PFSK-1 (cell line): ENCODE measurements around the gene CDKN2B-AS1.

ENCODE experiments used
- FOXP2 ChIP-seq: optimal IDR thresholded peaks from 2 replicates; pipeline ENCODE3; 2011; ENCODE audit warnings: borderline replicate concordance, control low read depth, inconsistent platforms; ENCODE audit not compliant: insufficient read depth; ENCODE audit errors: extremely low read length, extremely low read depth
- POLR2AphosphoS5 ChIP-seq: IDR thresholded peaks from 2 replicates; pipeline ENCODE4 v1.6.1; 2012; ENCODE audit warnings: low read depth, mild to moderate bottlenecking, control low read depth, low read length, moderate library complexity
- SIN3A ChIP-seq: IDR thresholded peaks from 2 replicates; pipeline ENCODE4 v1.6.1; 2012; ENCODE audit warnings: mild to moderate bottlenecking, low read length, moderate library complexity, borderline replicate concordance; ENCODE audit not compliant: insufficient read depth
- TAF1 ChIP-seq: IDR thresholded peaks from 2 replicates; pipeline ENCODE4 v1.6.1; 2012; ENCODE audit warnings: low read length, control low read depth, borderline replicate concordance; ENCODE audit not compliant: insufficient read depth
- TF ChIP-seq, protein P1 (sequence below), 2 experiments: IDR thresholded peaks; 2 replicates each; pipeline versions ENCODE4 v1.6.1 to v1.8.0; 2011 to 2012; ENCODE audit warnings: low read depth in 2 of 2, low read length in 2 of 2, control low read depth in 1 of 2, inconsistent platforms in 1 of 2, mild to moderate bottlenecking in 1 of 2, moderate library complexity in 1 of 2; ENCODE audit not compliant: insufficient read depth in 1 of 2

CDKN2B-AS1 gene

GRCh38 chr9:22129133-22129532 lies 134.5 kb downstream of the CDKN2B-AS1 start:
- no peak for TF ChIP-seq POLR2AphosphoS5
- TF ChIP-seq, protein P1, sequence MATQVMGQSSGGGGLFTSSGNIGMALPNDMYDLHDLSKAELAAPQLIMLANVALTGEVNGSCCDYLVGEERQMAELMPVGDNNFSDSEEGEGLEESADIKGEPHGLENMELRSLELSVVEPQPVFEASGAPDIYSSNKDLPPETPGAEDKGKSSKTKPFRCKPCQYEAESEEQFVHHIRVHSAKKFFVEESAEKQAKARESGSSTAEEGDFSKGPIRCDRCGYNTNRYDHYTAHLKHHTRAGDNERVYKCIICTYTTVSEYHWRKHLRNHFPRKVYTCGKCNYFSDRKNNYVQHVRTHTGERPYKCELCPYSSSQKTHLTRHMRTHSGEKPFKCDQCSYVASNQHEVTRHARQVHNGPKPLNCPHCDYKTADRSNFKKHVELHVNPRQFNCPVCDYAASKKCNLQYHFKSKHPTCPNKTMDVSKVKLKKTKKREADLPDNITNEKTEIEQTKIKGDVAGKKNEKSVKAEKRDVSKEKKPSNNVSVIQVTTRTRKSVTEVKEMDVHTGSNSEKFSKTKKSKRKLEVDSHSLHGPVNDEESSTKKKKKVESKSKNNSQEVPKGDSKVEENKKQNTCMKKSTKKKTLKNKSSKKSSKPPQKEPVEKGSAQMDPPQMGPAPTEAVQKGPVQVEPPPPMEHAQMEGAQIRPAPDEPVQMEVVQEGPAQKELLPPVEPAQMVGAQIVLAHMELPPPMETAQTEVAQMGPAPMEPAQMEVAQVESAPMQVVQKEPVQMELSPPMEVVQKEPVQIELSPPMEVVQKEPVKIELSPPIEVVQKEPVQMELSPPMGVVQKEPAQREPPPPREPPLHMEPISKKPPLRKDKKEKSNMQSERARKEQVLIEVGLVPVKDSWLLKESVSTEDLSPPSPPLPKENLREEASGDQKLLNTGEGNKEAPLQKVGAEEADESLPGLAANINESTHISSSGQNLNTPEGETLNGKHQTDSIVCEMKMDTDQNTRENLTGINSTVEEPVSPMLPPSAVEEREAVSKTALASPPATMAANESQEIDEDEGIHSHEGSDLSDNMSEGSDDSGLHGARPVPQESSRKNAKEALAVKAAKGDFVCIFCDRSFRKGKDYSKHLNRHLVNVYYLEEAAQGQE (IDR thresholded peaks at IDR 0.05; ENCODE audit: insufficient read depth in 1 of 2, low read depth in 2 of 2, low read length in 2 of 2): no peak

DNA sequence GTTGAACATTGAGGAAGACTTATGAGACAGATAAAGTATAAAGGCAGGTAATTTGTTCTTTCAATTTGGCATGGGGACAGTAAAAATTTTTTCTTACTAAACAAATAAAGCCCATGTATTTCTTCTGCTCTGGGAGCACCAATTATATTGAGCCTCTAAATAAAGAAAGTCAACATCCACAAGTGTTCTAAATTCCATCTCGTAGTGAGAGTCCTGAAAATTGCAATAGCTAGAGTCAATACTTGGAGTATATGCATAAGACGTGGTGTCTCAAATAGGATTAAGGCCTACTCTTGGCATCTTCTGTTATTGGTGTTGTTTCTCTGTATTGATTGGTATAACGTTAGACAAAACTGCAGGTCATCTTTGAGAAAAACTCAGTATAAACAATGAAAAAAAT lies 135.0 kb downstream of the CDKN2B-AS1 start:
- TF ChIP-seq SIN3A (no peak), POLR2AphosphoS5 (no peak), FOXP2 (no peak), TAF1 (no peak)
- TF ChIP-seq, protein P1 (IDR thresholded peaks at IDR 0.05; ENCODE audit: insufficient read depth in 1 of 2, low read depth in 2 of 2, low read length in 2 of 2): no peak

DNA sequence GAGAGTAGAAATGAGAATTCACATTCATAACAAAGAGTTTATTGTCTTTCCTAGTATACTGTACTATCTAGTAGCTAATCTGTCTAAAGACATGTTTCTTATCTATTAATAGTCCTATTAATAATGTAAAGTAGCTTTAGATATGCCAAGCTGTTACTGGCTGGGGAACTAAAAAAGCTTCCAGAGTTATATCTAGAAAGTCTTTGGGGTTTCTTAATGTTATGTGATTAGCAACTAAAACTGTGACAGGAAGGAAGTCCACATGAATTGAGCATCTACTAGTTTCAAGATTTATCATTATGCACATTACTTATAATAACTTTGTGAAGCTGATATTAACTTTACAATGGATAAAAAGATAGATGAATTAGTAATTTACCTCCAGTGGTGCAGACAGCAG lies 137.2 kb downstream of the CDKN2B-AS1 start:
- TF ChIP-seq, protein P1 (IDR thresholded peaks at IDR 0.05; ENCODE audit: insufficient read depth in 1 of 2, low read depth in 2 of 2, low read length in 2 of 2): no peak
- no peak for TF ChIP-seq FOXP2
- no peak for TF ChIP-seq SIN3A
- TF ChIP-seq POLR2AphosphoS5: no peak
- no peak for TF ChIP-seq TAF1

DNA sequence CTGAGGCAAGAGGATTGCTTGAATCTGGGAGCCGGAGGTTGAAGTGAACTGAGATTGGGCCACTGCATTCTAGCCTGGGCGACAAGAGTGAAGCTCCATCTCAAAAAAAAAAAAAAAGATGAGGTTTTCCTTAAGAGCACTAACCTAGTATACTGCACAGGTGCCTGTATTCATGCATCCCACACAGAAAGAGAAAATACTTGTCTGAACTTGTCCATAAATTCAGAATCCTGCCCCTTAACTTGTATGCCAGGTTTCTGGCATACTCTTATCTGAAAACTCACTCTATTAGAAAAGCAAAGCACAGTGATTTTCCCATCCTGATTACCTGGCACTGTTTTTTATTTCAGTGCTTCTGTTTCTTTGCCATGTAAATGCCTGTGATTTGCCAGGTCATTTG lies 139.8 kb downstream of the CDKN2B-AS1 start:
- TF ChIP-seq SIN3A (no peak), FOXP2 (no peak), TAF1 (no peak), POLR2AphosphoS5 (no peak)
- TF ChIP-seq, protein P1 (IDR thresholded peaks at IDR 0.05; ENCODE audit: insufficient read depth in 1 of 2, low read depth in 2 of 2, low read length in 2 of 2): no peak

DNA sequence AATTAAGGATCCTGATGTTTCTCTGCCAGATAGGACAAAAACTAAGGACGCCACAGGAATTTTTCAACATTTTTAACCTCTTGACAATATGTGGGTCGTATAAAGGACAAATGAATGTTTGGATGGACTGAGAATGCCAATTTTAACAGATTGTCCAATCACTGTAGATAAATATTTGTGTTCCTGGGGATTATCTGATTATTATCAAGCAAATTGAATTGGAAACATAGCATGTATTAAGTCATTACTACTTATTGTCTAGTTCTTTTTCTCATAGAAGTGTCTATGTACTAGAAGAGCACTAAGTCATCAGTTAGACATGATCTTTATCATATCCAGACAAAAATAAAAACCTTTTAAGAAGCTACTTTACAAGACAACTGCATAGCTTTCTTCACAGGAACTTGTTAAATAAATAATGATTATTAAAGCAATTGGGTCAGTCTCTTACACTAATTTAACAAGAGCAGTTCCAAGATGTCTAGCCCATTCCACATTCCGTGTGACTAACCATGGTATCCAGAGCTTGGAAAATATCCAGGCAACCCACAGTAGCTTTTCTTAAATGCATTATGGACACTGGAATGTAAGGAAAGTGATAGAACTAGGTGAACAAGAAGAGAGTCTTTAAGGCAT lies 142.0 kb downstream of the CDKN2B-AS1 start:
- TF ChIP-seq POLR2AphosphoS5 (no peak; the same call in 1 of the 2 replicates), FOXP2 (no peak), TAF1 (no peak), SIN3A (no peak)
- TF ChIP-seq, protein P1 (IDR thresholded peaks at IDR 0.05; ENCODE audit: insufficient read depth in 1 of 2, low read depth in 2 of 2, low read length in 2 of 2): no peak
